GM23338 (cell line): ENCODE measurements around the gene C6orf15. TPM values are rescaled to one million over a fixed set of nuclear protein-coding genes. Genes with fewer than 3 reads are reported as not detected.

Source experiments
- ATAC-seq: fragments of 200-7000 bp; cut with Tn5 transposase; 3 replicates; pipeline ENCODE4 v1.9.1; 2020
- DNase-seq: peaks from one replicate; pipeline ENCODE4 v3.0.0-alpha.2; 2015; ENCODE audit warnings: low spot score
- H2AFZ ChIP-seq: fragments of 200-600 bp; sonication (generic); 2 replicates; pipeline ENCODE4 v1.8.0; 2016; ENCODE audit warnings: antibody characterized with exemption, mild to moderate bottlenecking, moderate library complexity
- H3F3A ChIP-seq: fragments of 200-600 bp; sonication (generic); replicated peaks from 2 replicates; pipeline ENCODE4 v1.8.0; 2017; ENCODE audit warnings: antibody characterized with exemption, mixed run types, low read depth
- H3K27ac ChIP-seq: fragments of 200-600 bp; sonication (generic); 2 replicates; pipeline ENCODE4 v1.6.1; 2016; ENCODE audit warnings: low read depth
- H3K27me3 ChIP-seq: fragments of 200-600 bp; sonication (generic); 2 replicates; pipeline ENCODE4 v1.8.0; 2016; ENCODE audit warnings: mild to moderate bottlenecking, mixed run types, moderate library complexity; ENCODE audit not compliant: insufficient read depth
- H3K36me3 ChIP-seq: fragments of 200-600 bp; sonication (generic); 2 replicates; pipeline ENCODE4 v1.8.0; 2016; ENCODE audit warnings: mild to moderate bottlenecking; ENCODE audit not compliant: insufficient read depth
- H3K4me1 ChIP-seq: fragments of 200-600 bp; sonication (generic); 2 replicates; pipeline ENCODE4 v1.8.0; 2016; ENCODE audit warnings: mild to moderate bottlenecking, moderate library complexity; ENCODE audit not compliant: insufficient read depth
- H3K4me2 ChIP-seq: fragments of 200-600 bp; sonication (generic); 2 replicates; pipeline ENCODE4 v1.7.1; 2017; ENCODE audit warnings: mixed run types
- H3K4me3 ChIP-seq: fragments of 200-600 bp; sonication (generic); 2 replicates; pipeline ENCODE4 v1.6.1; 2016; ENCODE audit warnings: mixed run types
- H3K79me2 ChIP-seq: fragments of 200-600 bp; sonication (generic); replicated peaks from 2 replicates; pipeline ENCODE4 v1.8.0; 2017; ENCODE audit warnings: mild to moderate bottlenecking; ENCODE audit not compliant: insufficient read depth
- H3K9me2 ChIP-seq: fragments of 200-600 bp; sonication (generic); 2 replicates; pipeline ENCODE4 v1.8.0; 2017; ENCODE audit not compliant: insufficient read depth
- H4K20me1 ChIP-seq: fragments of 200-600 bp; sonication (generic); replicated peaks from 2 replicates; pipeline ENCODE4 v1.8.0; 2017; ENCODE audit warnings: mild to moderate bottlenecking; ENCODE audit not compliant: insufficient read depth
- H3K27ac Mint-ChIP-seq: 2 replicates; pipeline ENCODE4 v1.8.0; 2020; ENCODE audit warnings: inconsistent platforms, mild to moderate bottlenecking, moderate library complexity, mixed read lengths
- H3K27me3 Mint-ChIP-seq: 3 replicates; pipeline ENCODE4 v1.8.0; 2022; ENCODE audit warnings: low read depth, mild to moderate bottlenecking, moderate library complexity, mixed read lengths, inconsistent platforms; ENCODE audit not compliant: insufficient read depth, poor library complexity
- H3K36me3 Mint-ChIP-seq: 3 replicates; pipeline ENCODE4 v1.8.0; 2021; ENCODE audit warnings: low read depth, mild to moderate bottlenecking, inconsistent platforms, moderate library complexity, mixed read lengths
- H3K4me1 Mint-ChIP-seq: 3 replicates; pipeline ENCODE4 v1.8.0; 2020; ENCODE audit warnings: mild to moderate bottlenecking, inconsistent platforms, mixed read lengths
- H3K4me3 Mint-ChIP-seq: 3 replicates; pipeline ENCODE4 v1.8.0; 2021; ENCODE audit warnings: moderate library complexity, mild to moderate bottlenecking, inconsistent platforms, mixed read lengths
- H3K9me3 Mint-ChIP-seq: 3 replicates; pipeline ENCODE4 v1.8.0; 2020; ENCODE audit warnings: moderate library complexity, mild to moderate bottlenecking, inconsistent platforms, mixed read lengths
- CREB1 ChIP-seq: fragments of 250-450 bp; sonication (Bioruptor Pico); IDR thresholded peaks from 2 replicates; pipeline ENCODE4 v1.5.0; 2020; ENCODE audit warnings: low read depth, mild to moderate bottlenecking, moderate library complexity
- CTCF ChIP-seq, 2 experiments: fragments of 200-600 bp in 1 of 2; sonication (generic) in 1 of 2; conservative IDR thresholded peaks; 2 replicates each; pipeline versions ENCODE4 v1.5.1 to v1.6.1; 2016 to 2017; ENCODE audit warnings: antibody characterized with exemption in 2 of 2, low read depth in 2 of 2, mild to moderate bottlenecking in 2 of 2, moderate library complexity in 1 of 2
- ETS1 ChIP-seq: IDR thresholded peaks from 2 replicates; pipeline ENCODE4 v1.6.1; 2016; ENCODE audit warnings: antibody characterized with exemption
- EZH2 ChIP-seq: fragments of 200-600 bp; sonication (generic); IDR thresholded peaks from one replicate; pipeline ENCODE4 v1.8.0; 2017; ENCODE audit warnings: antibody characterized with exemption, mild to moderate bottlenecking, low read depth; ENCODE audit not compliant: unreplicated experiment
- EZH2phosphoT487 ChIP-seq: fragments of 200-600 bp; sonication (generic); IDR thresholded peaks from one replicate; pipeline ENCODE4 v1.8.1; 2018; ENCODE audit warnings: antibody characterized with exemption; ENCODE audit not compliant: unreplicated experiment
- JUNB ChIP-seq: IDR thresholded peaks from one replicate; pipeline ENCODE4 v1.6.1; 2016; ENCODE audit warnings: antibody characterized with exemption; ENCODE audit not compliant: unreplicated experiment
- NANOG ChIP-seq: IDR thresholded peaks from 2 replicates; pipeline ENCODE4 v1.6.1; 2016; ENCODE audit warnings: antibody characterized with exemption, borderline replicate concordance
- POLR2AphosphoS5 ChIP-seq: IDR thresholded peaks from 2 replicates; pipeline ENCODE4 v1.6.1; 2016; ENCODE audit warnings: antibody characterized with exemption, low read depth
- STAT1 ChIP-seq: IDR thresholded peaks from one replicate; pipeline ENCODE4 v1.6.1; 2016; ENCODE audit warnings: antibody characterized with exemption; ENCODE audit not compliant: unreplicated experiment
- ZNF114 ChIP-seq: fragments of 250-450 bp; sonication (Bioruptor Pico); IDR thresholded peaks from 2 replicates; pipeline ENCODE4 v1.5.0; 2020; ENCODE audit warnings: mild to moderate bottlenecking, moderate library complexity
- ZNF331 ChIP-seq: fragments of 250-450 bp; sonication (Bioruptor Pico); IDR thresholded peaks from 2 replicates; pipeline ENCODE4 v1.5.0; 2020; ENCODE audit warnings: low read depth, mild to moderate bottlenecking, moderate library complexity
- polyA plus RNA-seq: library from polyadenylated mRNA; unstranded; fragments of >200 nt; fragmentation: Nextera tagmentation; extraction: Ambion mirVana; gene quantifications from 2 replicates; pipeline ENCODE4 v1.2.1, GENCODE V29; 2016
- total RNA-seq: library from RNA; depleted of rRNA; stranded (reverse); fragments of >200 nt; shearing (Covaris generic); gene quantifications from 2 replicates; pipeline ENCODE4 v1.2.3, GENCODE V29; 2014
- TF ChIP-seq, protein P1 (sequence below): fragments of 250-450 bp; sonication (Bioruptor Pico); IDR thresholded peaks from 2 replicates; pipeline ENCODE4 v1.5.0; 2020; ENCODE audit warnings: mild to moderate bottlenecking, moderate library complexity
- TF ChIP-seq, protein P2 (sequence below): IDR thresholded peaks from one replicate; pipeline ENCODE4 v1.6.1; 2018; ENCODE audit warnings: antibody characterized with exemption; ENCODE audit not compliant: unreplicated experiment

Gene C6orf15
- total and polyA plus RNA-seq, 2 experiments from 2014 or later = not detected

DNA sequence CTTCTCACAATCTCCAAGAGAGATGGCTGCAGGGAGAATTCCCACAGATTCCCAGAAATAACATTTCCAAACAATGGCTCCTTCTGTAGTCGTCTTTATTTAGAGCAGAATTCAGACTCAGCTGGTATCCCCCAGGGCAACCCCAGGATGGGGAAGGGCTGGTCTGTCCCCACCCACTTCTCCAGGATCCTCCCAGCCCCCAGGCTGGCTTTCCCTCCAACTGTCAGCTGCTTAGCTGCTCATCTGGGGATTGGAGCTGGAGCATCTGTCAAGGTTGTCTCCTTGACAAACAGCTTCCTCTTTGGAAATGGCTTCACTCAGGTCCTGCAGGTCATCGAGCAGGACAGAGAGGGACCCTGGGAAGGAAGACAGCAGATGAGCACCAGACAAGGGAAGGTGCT lies 30.0 kb upstream of the C6orf15 start:
- Histone ChIP-seq H3K36me3 (peaks cover 7% of the 10 kb centered on the region), H3K9me2 (0 out of 2 replicates have a peak, but pooled peaks cover 3% of the 10 kb centered on the region), H3K4me1 (peaks cover 7% of the 10 kb centered on the region; the same call in 1 of the 2 replicates), H3F3A (no peaks in the 10 kb centered on the region), H4K20me1 (no peaks in the 10 kb centered on the region), H3K27ac (no peak overlapping the region), H3K79me2 (no peaks in the 10 kb centered on the region), H3K4me3 (no peak overlapping the region), H2AFZ (no peak overlapping the region), H3K4me2 (no peak overlapping the region), H3K27me3 (no peaks in the 10 kb centered on the region)
- TF ChIP-seq ETS1 (no peak), EZH2phosphoT487 (no peak), CREB1 (CRISPR knock-in tag) (no peak), JUNB (no peak), EZH2 (no peak), STAT1 (no peak), POLR2AphosphoS5 (no peak), ZNF331 (CRISPR knock-in tag) (no peak), CTCF (conservative IDR thresholded peaks at IDR 0.05; ENCODE audit: low read depth in 2 of 2) (no peak), ZNF114 (CRISPR knock-in tag) (no peak), NANOG (no peak)
- TF ChIP-seq, protein P1, sequence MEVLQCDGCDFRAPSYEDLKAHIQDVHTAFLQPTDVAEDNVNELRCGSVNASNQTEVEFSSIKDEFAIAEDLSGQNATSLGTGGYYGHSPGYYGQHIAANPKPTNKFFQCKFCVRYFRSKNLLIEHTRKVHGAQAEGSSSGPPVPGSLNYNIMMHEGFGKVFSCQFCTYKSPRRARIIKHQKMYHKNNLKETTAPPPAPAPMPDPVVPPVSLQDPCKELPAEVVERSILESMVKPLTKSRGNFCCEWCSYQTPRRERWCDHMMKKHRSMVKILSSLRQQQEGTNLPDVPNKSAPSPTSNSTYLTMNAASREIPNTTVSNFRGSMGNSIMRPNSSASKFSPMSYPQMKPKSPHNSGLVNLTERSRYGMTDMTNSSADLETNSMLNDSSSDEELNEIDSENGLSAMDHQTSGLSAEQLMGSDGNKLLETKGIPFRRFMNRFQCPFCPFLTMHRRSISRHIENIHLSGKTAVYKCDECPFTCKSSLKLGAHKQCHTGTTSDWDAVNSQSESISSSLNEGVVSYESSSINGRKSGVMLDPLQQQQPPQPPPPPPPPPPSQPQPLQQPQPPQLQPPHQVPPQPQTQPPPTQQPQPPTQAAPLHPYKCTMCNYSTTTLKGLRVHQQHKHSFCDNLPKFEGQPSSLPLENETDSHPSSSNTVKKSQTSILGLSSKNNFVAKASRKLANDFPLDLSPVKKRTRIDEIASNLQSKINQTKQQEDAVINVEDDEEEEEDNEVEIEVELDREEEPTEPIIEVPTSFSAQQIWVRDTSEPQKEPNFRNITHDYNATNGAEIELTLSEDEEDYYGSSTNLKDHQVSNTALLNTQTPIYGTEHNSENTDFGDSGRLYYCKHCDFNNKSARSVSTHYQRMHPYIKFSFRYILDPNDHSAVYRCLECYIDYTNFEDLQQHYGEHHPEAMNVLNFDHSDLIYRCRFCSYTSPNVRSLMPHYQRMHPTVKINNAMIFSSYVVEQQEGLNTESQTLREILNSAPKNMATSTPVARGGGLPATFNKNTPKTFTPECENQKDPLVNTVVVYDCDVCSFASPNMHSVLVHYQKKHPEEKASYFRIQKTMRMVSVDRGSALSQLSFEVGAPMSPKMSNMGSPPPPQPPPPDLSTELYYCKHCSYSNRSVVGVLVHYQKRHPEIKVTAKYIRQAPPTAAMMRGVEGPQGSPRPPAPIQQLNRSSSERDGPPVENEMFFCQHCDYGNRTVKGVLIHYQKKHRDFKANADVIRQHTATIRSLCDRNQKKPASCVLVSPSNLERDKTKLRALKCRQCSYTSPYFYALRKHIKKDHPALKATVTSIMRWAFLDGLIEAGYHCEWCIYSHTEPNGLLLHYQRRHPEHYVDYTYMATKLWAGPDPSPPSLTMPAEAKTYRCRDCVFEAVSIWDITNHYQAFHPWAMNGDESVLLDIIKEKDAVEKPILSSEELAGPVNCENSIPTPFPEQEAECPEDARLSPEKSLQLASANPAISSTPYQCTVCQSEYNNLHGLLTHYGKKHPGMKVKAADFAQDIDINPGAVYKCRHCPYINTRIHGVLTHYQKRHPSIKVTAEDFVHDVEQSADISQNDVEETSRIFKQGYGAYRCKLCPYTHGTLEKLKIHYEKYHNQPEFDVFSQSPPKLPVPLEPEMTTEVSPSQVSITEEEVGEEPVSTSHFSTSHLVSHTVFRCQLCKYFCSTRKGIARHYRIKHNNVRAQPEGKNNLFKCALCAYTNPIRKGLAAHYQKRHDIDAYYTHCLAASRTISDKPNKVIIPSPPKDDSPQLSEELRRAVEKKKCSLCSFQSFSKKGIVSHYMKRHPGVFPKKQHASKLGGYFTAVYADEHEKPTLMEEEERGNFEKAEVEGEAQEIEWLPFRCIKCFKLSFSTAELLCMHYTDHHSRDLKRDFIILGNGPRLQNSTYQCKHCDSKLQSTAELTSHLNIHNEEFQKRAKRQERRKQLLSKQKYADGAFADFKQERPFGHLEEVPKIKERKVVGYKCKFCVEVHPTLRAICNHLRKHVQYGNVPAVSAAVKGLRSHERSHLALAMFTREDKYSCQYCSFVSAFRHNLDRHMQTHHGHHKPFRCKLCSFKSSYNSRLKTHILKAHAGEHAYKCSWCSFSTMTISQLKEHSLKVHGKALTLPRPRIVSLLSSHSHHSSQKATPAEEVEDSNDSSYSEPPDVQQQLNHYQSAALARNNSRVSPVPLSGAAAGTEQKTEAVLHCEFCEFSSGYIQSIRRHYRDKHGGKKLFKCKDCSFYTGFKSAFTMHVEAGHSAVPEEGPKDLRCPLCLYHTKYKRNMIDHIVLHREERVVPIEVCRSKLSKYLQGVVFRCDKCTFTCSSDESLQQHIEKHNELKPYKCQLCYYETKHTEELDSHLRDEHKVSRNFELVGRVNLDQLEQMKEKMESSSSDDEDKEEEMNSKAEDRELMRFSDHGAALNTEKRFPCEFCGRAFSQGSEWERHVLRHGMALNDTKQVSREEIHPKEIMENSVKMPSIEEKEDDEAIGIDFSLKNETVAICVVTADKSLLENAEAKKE (CRISPR knock-in tag) = no peak
- TF ChIP-seq, protein P2, sequence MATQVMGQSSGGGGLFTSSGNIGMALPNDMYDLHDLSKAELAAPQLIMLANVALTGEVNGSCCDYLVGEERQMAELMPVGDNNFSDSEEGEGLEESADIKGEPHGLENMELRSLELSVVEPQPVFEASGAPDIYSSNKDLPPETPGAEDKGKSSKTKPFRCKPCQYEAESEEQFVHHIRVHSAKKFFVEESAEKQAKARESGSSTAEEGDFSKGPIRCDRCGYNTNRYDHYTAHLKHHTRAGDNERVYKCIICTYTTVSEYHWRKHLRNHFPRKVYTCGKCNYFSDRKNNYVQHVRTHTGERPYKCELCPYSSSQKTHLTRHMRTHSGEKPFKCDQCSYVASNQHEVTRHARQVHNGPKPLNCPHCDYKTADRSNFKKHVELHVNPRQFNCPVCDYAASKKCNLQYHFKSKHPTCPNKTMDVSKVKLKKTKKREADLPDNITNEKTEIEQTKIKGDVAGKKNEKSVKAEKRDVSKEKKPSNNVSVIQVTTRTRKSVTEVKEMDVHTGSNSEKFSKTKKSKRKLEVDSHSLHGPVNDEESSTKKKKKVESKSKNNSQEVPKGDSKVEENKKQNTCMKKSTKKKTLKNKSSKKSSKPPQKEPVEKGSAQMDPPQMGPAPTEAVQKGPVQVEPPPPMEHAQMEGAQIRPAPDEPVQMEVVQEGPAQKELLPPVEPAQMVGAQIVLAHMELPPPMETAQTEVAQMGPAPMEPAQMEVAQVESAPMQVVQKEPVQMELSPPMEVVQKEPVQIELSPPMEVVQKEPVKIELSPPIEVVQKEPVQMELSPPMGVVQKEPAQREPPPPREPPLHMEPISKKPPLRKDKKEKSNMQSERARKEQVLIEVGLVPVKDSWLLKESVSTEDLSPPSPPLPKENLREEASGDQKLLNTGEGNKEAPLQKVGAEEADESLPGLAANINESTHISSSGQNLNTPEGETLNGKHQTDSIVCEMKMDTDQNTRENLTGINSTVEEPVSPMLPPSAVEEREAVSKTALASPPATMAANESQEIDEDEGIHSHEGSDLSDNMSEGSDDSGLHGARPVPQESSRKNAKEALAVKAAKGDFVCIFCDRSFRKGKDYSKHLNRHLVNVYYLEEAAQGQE = no peak
- ATAC-seq = no peak
- Mint-ChIP-seq H3K27me3 (peaks cover 14% of the 10 kb centered on the region), H3K9me3 (peaks cover 7% of the 10 kb centered on the region; the same call in 2 of the 3 replicates), H3K4me3 (no peak overlapping the region; the same call in 2 of the 3 replicates), H3K36me3 (peaks cover 33% of the 10 kb centered on the region), H3K4me1 (peaks cover 44% of the 10 kb centered on the region), H3K27ac (no peak overlapping the region; the same call in 1 of the 2 replicates)
- DNase-seq = no peak
